ENCODE results near the gene SLC22A3.

GRCh38 chr6:160315310-160315709 lies 32.9 kb upstream of the SLC22A3 start:
- TF ChIP-seq CTCF (IDR thresholded peaks at IDR 0.05) = no peak
- TF ChIP-seq POLR2A (IDR thresholded peaks at IDR 0.05) = no peak
